NT2/D1 (cell line): ENCODE data around the gene S100A9.

Experiments used
- DNase-seq: peaks from one replicate; pipeline ENCODE4 v3.0.0-alpha.2; 2011; ENCODE audit warnings: low read depth, low spot score
- H3K27me3 ChIP-seq: 2 replicates; pipeline ENCODE4 v1.6.0; 2011; ENCODE audit warnings: mild to moderate bottlenecking; ENCODE audit not compliant: insufficient read length, insufficient read depth
- H3K36me3 ChIP-seq: 2 replicates; pipeline ENCODE4 v1.6.1; 2011; ENCODE audit warnings: mild to moderate bottlenecking, low read length, mixed read lengths; ENCODE audit not compliant: insufficient read depth, insufficient read length
- H3K4me1 ChIP-seq: 2 replicates; pipeline ENCODE4 v1.5.1; 2011; ENCODE audit not compliant: insufficient read depth, insufficient read length
- H3K4me3 ChIP-seq: 2 replicates; pipeline ENCODE4 v1.5.1; 2011; ENCODE audit warnings: low read depth; ENCODE audit not compliant: insufficient read length
- H3K9ac ChIP-seq: 2 replicates; pipeline ENCODE4 v1.6.0; 2011; ENCODE audit warnings: low read depth; ENCODE audit not compliant: insufficient read length
- H3K9me3 ChIP-seq: 2 replicates; pipeline ENCODE4 v1.5.1; 2011; ENCODE audit warnings: mild to moderate bottlenecking, low read length; ENCODE audit not compliant: insufficient read depth
- SUZ12 ChIP-seq: IDR thresholded peaks from 2 replicates; pipeline ENCODE4 v1.6.1; 2011; ENCODE audit not compliant: insufficient read length, insufficient read depth; ENCODE audit errors: extremely low read depth
- YY1 ChIP-seq: IDR thresholded peaks from 2 replicates; pipeline ENCODE4 v1.6.1; 2011; ENCODE audit not compliant: insufficient read length, insufficient read depth
- ZNF274 ChIP-seq: IDR thresholded peaks from 2 replicates; pipeline ENCODE4 v1.6.1; 2011; ENCODE audit warnings: mild to moderate bottlenecking, low read depth, low read length

S100A9 gene

GRCh38 chr1:153379591-153379990 is 21.9 kb downstream of the S100A9 start:
- H3K27me3 ChIP-seq, result no peaks in the 10 kb centered on the region
- TF ChIP-seq ZNF274 (no peak), SUZ12 (no peak), YY1 (no peak)
- DNase-seq, result no peak

GRCh38 chr1:153380711-153381110 is 23.1 kb downstream of the S100A9 start:
- Histone ChIP-seq H3K36me3 (no peaks in the 10 kb centered on the region), H3K9ac (no peak overlapping the region), H3K4me1 (no peaks in the 10 kb centered on the region), H3K27me3 (no peaks in the 10 kb centered on the region), H3K4me3 (no peak overlapping the region), H3K9me3 (peaks cover 22% of the 10 kb centered on the region)
- TF ChIP-seq YY1, result no peak
- DNase-seq, result no peak

More at GRCh38 chr1:153379591-153379990, 21.9 kb downstream of the S100A9 start:
- no peaks in the 10 kb centered on the region for H3K4me1 ChIP-seq
- H3K4me3 ChIP-seq, result no peak overlapping the region
- H3K36me3 ChIP-seq, result no peaks in the 10 kb centered on the region
- no peak overlapping the region for H3K9ac ChIP-seq
- peaks cover 22% of the 10 kb centered on the region for H3K9me3 ChIP-seq

GRCh38 chr1:153384958-153385580 is 27.4 kb downstream of the S100A9 start:
- no peak for DNase-seq
- TF ChIP-seq YY1 (no peak), SUZ12 (no peak), ZNF274 (no peak)
- Histone ChIP-seq H3K9me3 (peaks cover 9% of the 10 kb centered on the region; the same call in 1 of the 2 replicates), H3K9ac (no peak overlapping the region), H3K27me3 (no peaks in the 10 kb centered on the region), H3K4me1 (no peaks in the 10 kb centered on the region), H3K36me3 (no peaks in the 10 kb centered on the region), H3K4me3 (no peak overlapping the region)

- DNase-seq, result no peak
Observed at GRCh38 chr1:153386500-153386901, 28.8 kb downstream of the S100A9 start.

GRCh38 chr1:153387001-153387400 is 29.3 kb downstream of the S100A9 start:
- Histone ChIP-seq H3K36me3 (no peaks in the 10 kb centered on the region), H3K4me1 (no peaks in the 10 kb centered on the region), H3K27me3 (no peaks in the 10 kb centered on the region), H3K4me3 (no peak overlapping the region), H3K9ac (no peak overlapping the region), H3K9me3 (peaks cover 2% of the 10 kb centered on the region; the same call in 1 of the 2 replicates)
- DNase-seq, result no peak
- no peak for TF ChIP-seq SUZ12
- TF ChIP-seq YY1, result no peak
- TF ChIP-seq ZNF274, result no peak

More at GRCh38 chr1:153386500-153386901, 28.8 kb downstream of the S100A9 start:
- H3K4me1 ChIP-seq, result no peaks in the 10 kb centered on the region
- H3K36me3 ChIP-seq, result no peaks in the 10 kb centered on the region
- no peak for TF ChIP-seq SUZ12
- H3K27me3 ChIP-seq, result no peaks in the 10 kb centered on the region
- no peak overlapping the region for H3K4me3 ChIP-seq
- H3K9me3 ChIP-seq, result peaks cover 7% of the 10 kb centered on the region; the same call in 1 of the 2 replicates
- H3K9ac ChIP-seq, result no peak overlapping the region

- Histone ChIP-seq H3K4me3 (no peak overlapping the region), H3K27me3 (no peaks in the 10 kb centered on the region), H3K4me1 (no peaks in the 10 kb centered on the region), H3K36me3 (no peaks in the 10 kb centered on the region), H3K9me3 (no peaks in the 10 kb centered on the region), H3K9ac (no peak overlapping the region)
- DNase-seq, result no peak
- TF ChIP-seq ZNF274 (no peak), YY1 (no peak), SUZ12 (no peak)
Observed at GRCh38 chr1:153387785-153388184, 30.1 kb downstream of the S100A9 start.

- H3K4me1 ChIP-seq, result peaks cover 2% of the 10 kb centered on the region
- TF ChIP-seq YY1, result no peak
- TF ChIP-seq ZNF274, result no peak
- no peak for TF ChIP-seq SUZ12
Observed at GRCh38 chr1:153389401-153389800, 31.7 kb downstream of the S100A9 start.

More at GRCh38 chr1:153389401-153389800, 31.7 kb downstream of the S100A9 start:
- DNase-seq, result no peak
- Histone ChIP-seq H3K36me3 (no peaks in the 10 kb centered on the region), H3K27me3 (no peaks in the 10 kb centered on the region), H3K9ac (no peak overlapping the region), H3K9me3 (no peaks in the 10 kb centered on the region), H3K4me3 (no peak overlapping the region)
